GM12875 (cell line): ENCODE measurements around the gene OR14I1.

Source experiments
- H3K4me3 ChIP-seq: one replicate; pipeline ENCODE4 v1.5.1; 2011; ENCODE audit warnings: low read depth, low read length, control low read depth
- CTCF ChIP-seq: IDR thresholded peaks from 2 replicates; pipeline ENCODE4 v1.5.1; 2011; ENCODE audit warnings: low read depth, mild to moderate bottlenecking, control low read depth, inconsistent platforms, low read length, moderate library complexity, borderline replicate concordance; ENCODE audit not compliant: insufficient read depth

Gene OR14I1

GRCh38 chr1:248702714-248703113 lies at the start of gene OR14I1:
Gene OR14I1 (minus strand): TSS chr1:248702766.
- no peak within 1 kb of the TSS for H3K4me3 ChIP-seq
- no peak for TF ChIP-seq CTCF

GRCh38 chr1:248751635-248752034 lies 49.1 kb upstream of the OR14I1 start:
- no peak for TF ChIP-seq CTCF
- H3K4me3 ChIP-seq: no peak overlapping the region

- H3K4me3 ChIP-seq: no peak overlapping the region
- no peak for TF ChIP-seq CTCF
Measured at GRCh38 chr1:248751142-248751541, 48.6 kb upstream of the OR14I1 start.

GRCh38 chr1:248750496-248750895 lies 47.9 kb upstream of the OR14I1 start:
- no peak for TF ChIP-seq CTCF
- H3K4me3 ChIP-seq: no peak overlapping the region

- no peak overlapping the region for H3K4me3 ChIP-seq
- TF ChIP-seq CTCF: no peak
Measured at GRCh38 chr1:248748211-248748610, 45.6 kb upstream of the OR14I1 start.

- no peak overlapping the region for H3K4me3 ChIP-seq
- no peak for TF ChIP-seq CTCF
Measured at GRCh38 chr1:248740876-248741275, 38.3 kb upstream of the OR14I1 start.

GRCh38 chr1:248739572-248740205 lies 37.1 kb upstream of the OR14I1 start:
- H3K4me3 ChIP-seq: no peak overlapping the region
- no peak for TF ChIP-seq CTCF
